RKO (cell line): ENCODE measurements around the gene OCA2.

Experiments
- DNase-seq: peaks from one replicate; pipeline ENCODE4 v3.0.0-alpha.2; 2016; ENCODE audit warnings: low spot score

OCA2 gene

DNA sequence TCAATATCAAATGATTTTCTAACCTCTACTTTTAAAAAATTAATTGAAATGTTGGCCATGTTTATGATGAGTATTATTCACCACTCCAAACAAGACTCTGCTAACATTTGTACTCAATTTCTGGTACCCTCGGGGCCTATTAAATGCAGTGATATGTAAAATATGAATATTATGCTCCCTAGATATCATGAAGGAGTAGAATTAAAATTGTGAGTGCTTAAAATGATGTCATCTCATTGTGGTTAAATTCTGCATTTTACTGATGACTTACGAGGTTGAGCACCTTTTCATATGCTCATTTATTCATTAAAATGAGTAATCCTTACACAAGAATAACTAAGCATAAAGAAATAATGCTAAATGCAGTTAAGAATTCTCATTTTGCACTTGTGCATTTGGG is 159.9 kb downstream of the OCA2 start:
- DNase-seq: no peak

DNA sequence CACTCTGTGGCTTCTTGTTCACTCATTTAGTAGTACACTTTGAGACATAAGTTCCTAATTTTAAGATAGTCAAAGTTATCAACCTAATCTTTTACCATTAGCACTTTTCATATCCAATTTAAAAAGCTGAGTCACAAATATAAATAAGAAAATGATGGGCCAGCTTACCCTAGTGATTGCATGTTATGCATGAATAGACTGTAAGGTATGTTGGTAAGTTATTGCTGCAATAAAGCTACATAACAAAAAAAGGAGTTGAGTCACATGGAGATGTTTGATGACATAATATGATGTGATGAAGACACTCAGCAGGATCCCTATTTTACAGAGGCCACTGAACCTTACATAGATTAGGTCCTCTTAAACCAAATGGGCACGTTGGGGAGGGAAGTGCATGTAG is 161.3 kb downstream of the OCA2 start:
- DNase-seq: no peak

DNA sequence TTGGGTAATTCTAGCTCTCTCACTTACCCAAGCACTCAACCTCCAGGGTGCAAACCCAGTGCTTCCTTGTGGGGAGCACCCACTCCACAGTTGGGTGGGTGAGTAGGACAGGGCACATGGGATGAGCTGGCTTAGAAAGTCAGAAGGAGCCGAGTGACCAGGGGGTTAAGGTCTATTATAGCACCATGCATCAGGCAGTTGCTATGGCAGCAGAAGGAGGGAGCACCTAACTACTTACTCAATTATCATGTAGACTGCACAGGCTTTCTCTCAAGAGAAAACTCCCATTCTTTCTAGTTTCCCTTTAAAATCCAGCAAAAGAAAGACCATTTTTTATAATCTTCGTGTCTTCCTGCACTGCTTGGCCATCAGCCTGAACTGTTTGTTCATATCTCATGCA is 163.0 kb downstream of the OCA2 start:
- DNase-seq: no peak

DNA sequence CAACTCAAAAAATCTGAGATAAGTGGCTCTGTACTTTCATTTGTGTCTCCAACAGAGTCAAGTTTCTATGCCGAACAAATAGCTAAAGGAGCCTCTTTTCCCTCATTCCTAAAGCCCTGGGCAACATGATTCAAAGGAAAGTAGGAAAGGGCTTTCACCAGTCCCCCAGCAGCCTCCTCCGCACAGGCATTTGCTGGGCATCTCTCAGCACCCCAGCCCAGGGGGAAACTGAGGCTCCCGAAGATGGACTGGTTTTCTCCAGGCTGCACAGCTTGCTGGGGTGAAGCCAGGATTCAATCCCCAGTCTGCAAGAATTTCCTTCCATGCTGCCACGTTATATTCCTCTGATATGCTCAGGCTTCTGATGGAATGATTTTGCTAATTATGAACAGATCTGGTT is 163.8 kb downstream of the OCA2 start:
- no peak for DNase-seq

- DNase-seq: no peak
Observed at GRCh38 chr15:27934782-27935181, 164.3 kb downstream of the OCA2 start.

GRCh38 chr15:27933562-27933961 is 165.6 kb downstream of the OCA2 start:
- DNase-seq: no peak

DNA sequence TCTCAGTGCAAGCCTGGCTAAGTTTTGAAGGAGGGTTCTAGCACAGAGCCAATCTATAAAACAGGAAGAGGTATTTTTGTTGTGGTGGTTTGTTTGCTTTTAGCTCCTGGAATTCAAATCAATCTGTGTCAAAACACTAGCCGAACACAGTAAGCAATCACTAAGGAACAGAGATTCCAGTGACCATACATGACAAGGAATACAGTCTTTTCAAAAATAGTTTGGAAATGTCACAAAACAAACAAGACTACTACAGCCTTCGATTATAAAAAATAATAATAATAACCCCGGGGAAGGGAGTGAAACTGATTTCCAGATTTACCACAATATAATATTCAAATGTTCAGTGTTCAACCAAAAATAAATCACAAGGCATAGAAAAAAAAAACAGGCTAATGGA is 166.5 kb downstream of the OCA2 start:
- no peak for DNase-seq

DNA sequence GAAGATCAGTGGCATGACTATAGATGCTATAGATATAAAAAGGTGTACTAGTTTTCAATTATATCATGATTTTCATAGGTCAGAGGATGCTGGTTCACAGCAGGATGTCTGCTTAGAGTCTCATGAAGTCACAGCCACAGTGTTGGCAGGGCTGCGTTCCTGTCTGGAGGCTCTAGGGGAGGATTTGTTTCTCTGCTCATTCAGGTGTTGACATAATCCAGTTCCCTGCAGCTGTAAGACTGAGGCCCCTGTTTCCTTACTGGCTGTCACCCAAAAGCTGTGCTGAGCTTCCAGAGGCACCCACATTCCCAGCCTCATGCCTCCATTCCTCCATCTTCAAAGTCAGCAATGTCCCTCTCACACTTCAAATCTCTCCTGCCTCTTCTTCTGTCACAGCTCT is 170.7 kb downstream of the OCA2 start:
- no peak for DNase-seq

DNA sequence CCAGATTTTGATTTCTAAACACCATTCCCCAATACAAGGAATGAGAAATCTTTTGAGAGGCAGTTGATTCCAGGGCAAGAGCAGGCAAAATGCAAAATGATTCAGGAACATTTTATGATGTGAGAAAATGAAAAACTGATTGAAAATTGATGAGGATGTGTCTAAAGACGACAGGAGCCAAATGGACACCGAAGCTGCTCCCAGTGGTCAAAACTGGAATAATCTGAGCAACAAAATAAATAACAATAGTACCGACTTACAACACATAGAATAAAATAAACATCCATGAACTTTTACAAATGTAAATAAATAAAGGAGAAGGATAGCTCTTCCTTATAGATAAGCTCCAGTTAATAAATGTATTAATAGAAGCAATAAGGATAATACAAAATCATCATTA is 186.8 kb downstream of the OCA2 start:
- DNase-seq: no peak

GRCh38 chr15:27906802-27907201 is 192.3 kb downstream of the OCA2 start:
- no peak for DNase-seq

- DNase-seq: no peak
Observed at GRCh38 chr15:27903405-27903804, 195.7 kb downstream of the OCA2 start.

DNA sequence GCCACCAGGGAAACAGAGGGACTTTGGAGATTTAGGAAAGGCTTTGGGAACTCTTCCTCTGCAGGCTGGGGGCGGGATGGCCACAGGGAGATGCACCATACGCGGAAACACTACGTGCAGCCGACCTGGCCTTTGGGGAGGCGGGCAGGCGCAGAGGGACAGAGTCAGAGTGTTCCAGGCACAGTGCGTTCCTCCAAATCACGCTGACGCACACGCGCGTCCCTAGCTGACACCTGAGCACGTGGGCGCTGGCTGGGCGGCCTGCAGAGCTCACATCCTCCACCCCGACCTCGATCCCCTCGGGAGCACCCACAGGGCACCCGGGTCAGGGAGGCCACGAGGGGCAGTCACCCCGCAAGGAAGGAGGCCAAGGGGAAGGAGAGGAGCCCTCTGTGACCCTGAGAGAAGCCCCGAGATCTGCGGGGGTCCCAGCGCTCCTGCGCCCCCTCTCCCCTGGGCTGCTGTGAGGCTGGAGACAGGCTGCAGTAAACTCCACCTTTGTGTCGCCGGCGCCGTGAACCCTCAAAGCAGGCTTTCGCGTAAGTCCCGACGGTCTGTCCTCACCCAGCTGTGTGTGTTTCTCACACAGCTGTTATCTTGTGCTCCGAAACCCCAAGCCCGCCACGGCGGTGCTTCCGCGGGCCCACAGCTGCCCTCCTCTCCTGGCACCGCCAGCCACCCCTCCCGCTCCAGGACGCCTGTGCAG is 196.3 kb downstream of the OCA2 start:
- no peak for DNase-seq

GRCh38 chr15:27899583-27900285 is 199.4 kb downstream of the OCA2 start:
- DNase-seq: no peak

GRCh38 chr15:27897481-27897880 is 201.6 kb downstream of the OCA2 start:
- no peak for DNase-seq

- no peak for DNase-seq
Observed at GRCh38 chr15:27894645-27895044, 204.5 kb downstream of the OCA2 start.

GRCh38 chr15:27889258-27889657 is 209.9 kb downstream of the OCA2 start:
- DNase-seq: no peak

GRCh38 chr15:27885201-27885600 is 213.9 kb downstream of the OCA2 start:
- DNase-seq: no peak

DNA sequence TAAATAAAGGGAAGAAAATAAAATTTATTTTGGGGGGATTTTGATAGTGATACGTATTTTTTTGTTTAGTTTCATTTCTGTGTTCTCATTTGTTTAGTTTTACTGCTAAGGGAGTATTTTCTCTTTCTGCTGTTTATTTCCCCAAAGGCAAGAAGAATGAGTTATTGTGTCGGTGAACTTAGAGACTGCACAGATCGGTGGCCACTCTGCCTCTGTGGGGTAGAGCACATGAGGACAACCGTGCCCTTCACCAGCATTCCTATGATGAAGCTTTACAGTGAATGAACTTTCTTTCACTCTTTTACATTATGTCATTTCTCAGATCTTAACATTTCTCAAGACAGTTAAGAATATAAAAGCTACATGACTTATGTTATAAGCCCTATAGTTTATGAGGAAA is 214.4 kb downstream of the OCA2 start:
- no peak for DNase-seq

- DNase-seq: no peak
Observed at GRCh38 chr15:27878841-27879240, 220.3 kb downstream of the OCA2 start.

DNA sequence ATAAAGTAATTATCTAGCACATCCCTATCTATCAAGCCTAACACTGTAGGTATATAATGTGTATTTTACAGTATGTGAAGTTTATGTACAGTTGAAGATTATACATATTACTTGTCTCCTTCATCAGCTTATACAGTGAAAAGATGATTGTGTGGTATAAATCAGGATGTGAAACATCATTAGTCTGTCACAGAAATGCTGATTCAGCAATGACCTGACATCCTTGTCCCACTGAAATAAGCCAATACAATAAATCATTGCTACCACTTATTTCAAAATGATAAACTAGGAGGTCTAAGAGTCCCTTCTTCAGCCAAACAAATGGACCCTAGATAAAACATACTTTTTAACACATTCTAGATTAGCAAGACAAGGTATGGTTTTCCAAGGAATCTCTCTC is 225.3 kb downstream of the OCA2 start:
- no peak for DNase-seq

DNA sequence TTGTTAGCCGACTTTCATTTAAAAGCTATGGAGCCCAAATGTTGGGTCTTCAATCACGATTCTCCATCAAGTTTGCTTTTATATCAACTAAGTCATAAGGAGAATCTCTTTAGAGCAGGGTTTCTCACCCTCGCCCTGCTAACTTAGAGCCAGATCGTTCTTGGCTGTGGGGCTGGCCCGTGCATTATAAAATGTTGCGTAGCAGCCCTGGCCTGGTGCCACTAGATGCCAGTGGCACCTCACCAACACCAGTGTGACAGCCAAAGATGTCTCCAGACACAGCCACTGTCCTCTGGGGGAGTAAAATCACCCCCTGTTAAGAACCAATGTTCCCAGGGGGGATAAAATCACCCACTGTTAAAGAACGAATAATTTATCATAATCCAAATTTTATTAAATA is 226.1 kb downstream of the OCA2 start:
- DNase-seq: no peak

GRCh38 chr15:27872355-27872754 is 226.8 kb downstream of the OCA2 start:
- DNase-seq: no peak

DNA sequence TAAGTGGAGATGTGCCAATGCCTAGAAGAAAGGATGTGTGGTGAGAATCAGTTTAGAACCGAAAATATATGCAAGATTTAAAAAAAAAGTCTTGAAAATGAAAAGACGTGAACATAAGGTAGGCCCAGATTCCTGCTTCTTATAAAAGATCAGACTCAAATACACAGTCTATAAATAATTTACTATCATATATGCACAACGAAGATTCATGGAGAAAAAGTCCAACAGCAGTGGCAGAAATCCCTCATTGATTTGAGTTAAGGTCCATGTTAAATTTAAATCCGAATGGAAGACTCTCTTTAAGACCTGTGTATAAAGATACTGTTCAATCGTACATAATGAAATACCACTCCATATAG is 227.2 kb downstream of the OCA2 start:
- DNase-seq: no peak
